HUES64 (cell line): ENCODE results near the gene WDR90.
A peak's percentile ranks its signal among the peaks of the same experiment; 100 is the strongest.

Experiments used
- H3K27ac ChIP-seq: 2 replicates; pipeline ENCODE4 v1.7.0; 2013; ENCODE audit warnings: low read depth, low read length, inconsistent platforms
- H3K27me3 ChIP-seq: 2 replicates; pipeline ENCODE4 v1.6.1; 2013; ENCODE audit warnings: mild to moderate bottlenecking, low read length; ENCODE audit not compliant: insufficient read depth
- H3K36me3 ChIP-seq: 2 replicates; pipeline ENCODE4 v1.6.1; 2013; ENCODE audit warnings: mild to moderate bottlenecking, low read length; ENCODE audit not compliant: insufficient read depth
- H3K4me1 ChIP-seq: 2 replicates; pipeline ENCODE4 v1.6.1; 2013; ENCODE audit warnings: mild to moderate bottlenecking, low read length, moderate library complexity; ENCODE audit not compliant: insufficient read depth
- H3K4me3 ChIP-seq: 2 replicates; pipeline ENCODE4 v1.5.1; 2013; ENCODE audit warnings: mild to moderate bottlenecking, low read length, moderate library complexity
- H3K9ac ChIP-seq: 2 replicates; pipeline ENCODE4 v1.6.1; 2013; ENCODE audit warnings: mild to moderate bottlenecking, low read depth, low read length
- H3K9me3 ChIP-seq: 2 replicates; pipeline ENCODE4 v1.6.1; 2013; ENCODE audit warnings: low read depth, low read length; ENCODE audit not compliant: insufficient read depth
- WGBS: fragments of 150-250, 120-280 bp; methylation state at CpG from one replicate; pipeline ENCODE4 v1.1.7; 2013; ENCODE audit warnings: missing lambda C conversion rate; 5-methylcytosine and 5-hydroxymethylcytosine counted together

The WDR90 gene

DNA sequence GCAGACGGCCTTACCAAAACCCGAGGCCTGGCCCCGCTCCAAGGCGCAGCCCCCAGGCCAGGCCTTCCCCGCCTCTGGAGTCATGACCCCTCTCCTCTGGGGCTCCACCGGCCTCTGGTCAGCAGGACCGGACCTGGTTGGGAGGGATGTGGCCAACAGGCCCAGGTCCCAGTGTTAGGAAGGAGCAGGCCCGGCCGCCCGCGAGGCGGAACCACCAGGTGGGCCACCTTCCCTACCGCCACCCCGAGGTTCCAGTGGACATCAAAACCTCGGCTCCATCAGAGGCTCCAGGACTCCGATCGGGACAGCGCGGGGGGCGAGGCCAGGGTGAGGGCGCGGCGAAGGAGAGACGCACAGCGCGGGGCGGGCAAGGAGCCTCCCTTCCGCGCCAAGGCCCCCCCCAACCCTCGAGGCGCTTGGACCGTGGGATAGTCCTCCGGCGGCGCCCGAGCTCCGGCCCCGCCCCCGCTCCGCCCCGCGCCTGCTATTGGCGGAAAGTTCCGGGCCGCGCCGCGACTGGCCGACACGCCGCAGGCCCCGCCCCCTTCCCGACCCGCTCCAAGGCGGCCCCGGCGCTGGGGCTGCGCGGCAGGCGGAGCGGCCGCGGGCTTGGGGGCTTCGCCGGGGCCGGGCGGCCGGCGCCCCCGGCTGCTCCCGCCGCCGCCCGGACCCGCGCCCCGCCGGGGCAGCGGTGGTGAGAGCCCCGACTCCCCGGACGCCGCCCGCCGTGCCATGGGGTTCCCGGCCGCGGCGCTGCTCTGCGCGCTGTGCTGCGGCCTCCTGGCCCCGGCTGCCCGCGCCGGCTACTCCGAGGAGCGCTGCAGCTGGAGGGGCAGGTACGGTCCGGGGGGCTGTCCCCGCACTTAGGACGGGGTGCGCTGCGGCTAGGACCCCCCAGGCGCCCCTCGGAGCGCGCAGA lies 65.7 kb downstream of the WDR90 start, which contains the start of gene METRN:
METRN (plus strand) TSS at position 561 of the 919 bp plus-strand sequence; CDS start at position 733, 172 bp downstream.
- Histone ChIP-seq H3K36me3 (no peaks in the 10 kb centered on the region), H3K4me3 (peak within 1 kb of the TSS; percentile 66), H3K4me1 (peaks cover 13% of the 10 kb centered on the region; the same call in 1 of the 2 replicates), H3K9ac (peak within 1 kb of the TSS; percentile 57), H3K9me3 (no peaks in the 10 kb centered on the region), H3K27ac (no peak within 1 kb of the TSS), H3K27me3 (peaks cover 53% of the 10 kb centered on the region)
- WGBS = 9% methylated on average over 108 of the region's 108 CpGs

DNA sequence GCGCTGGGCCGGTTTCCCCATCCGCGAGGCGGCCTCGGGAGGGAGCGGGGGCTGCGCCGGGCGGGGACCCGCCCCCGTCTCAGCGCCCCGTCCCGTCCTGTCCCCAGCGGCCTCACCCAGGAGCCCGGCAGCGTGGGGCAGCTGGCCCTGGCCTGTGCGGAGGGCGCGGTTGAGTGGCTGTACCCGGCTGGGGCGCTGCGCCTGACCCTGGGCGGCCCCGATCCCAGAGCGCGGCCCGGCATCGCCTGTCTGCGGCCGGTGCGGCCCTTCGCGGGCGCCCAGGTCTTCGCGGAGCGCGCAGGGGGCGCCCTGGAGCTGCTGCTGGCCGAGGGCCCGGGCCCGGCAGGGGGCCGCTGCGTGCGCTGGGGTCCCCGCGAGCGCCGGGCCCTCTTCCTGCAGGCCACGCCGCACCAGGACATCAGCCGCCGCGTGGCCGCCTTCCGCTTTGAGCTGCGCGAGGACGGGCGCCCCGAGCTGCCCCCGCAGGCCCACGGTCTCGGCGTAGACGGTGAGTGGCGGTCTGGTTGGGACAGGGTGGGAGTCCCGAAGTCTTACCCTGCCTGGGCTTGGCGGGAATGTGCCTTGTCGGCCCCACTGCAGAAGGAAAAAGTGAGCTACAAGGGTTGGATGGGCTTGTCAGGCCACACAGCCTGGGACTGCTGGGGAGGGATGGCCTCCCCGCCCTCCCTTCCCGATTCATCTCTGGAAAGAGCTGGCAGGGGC lies 66.5 kb downstream of the WDR90 start:
- WGBS = 4% methylated on average over 74 of the region's 74 CpGs
- Histone ChIP-seq H3K27ac (no peak overlapping the region), H3K9ac (peak overlapping the region; percentile 57), H3K36me3 (no peaks in the 10 kb centered on the region), H3K9me3 (no peaks in the 10 kb centered on the region), H3K27me3 (peaks cover 46% of the 10 kb centered on the region), H3K4me3 (peak overlapping the region; percentile 66), H3K4me1 (peaks cover 18% of the 10 kb centered on the region; the same call in 1 of the 2 replicates)

DNA sequence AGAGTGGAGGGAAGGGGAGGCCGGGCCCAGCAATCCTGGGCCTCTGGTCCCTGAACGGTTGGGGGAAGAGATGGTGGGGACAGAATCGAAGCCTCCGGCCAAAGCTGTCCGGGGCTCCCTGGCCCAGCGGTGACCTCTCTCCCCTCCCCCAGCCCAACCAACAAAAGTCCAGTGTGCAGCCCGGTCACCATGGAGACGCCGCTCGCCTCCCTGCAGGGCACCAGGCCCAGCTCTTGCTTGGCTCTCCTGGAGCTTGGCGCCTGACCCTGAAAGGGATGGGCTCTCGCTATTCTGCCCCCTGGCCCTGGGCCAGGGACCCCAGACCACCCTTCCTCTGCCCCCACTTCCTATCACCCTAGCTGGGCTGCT lies 67.0 kb downstream of the WDR90 start:
- Histone ChIP-seq H3K27me3 (peaks cover 40% of the 10 kb centered on the region), H3K9ac (0 out of 2 replicates have a peak overlapping the region, but pooled peaks have one; percentile 37), H3K4me1 (peaks cover 18% of the 10 kb centered on the region; the same call in 1 of the 2 replicates), H3K36me3 (no peaks in the 10 kb centered on the region), H3K4me3 (peak overlapping the region; percentile 66), H3K9me3 (no peaks in the 10 kb centered on the region), H3K27ac (no peak overlapping the region)
- 14% methylated on average over 11 of the region's 12 CpGs for WGBS

- H3K9me3 ChIP-seq = no peaks in the 10 kb centered on the region
- H3K4me3 ChIP-seq = peak overlapping the region; percentile 66; the same call in 1 of the 2 replicates
- H3K36me3 ChIP-seq = no peaks in the 10 kb centered on the region
- 89% methylated on average over 29 of the region's 29 CpGs for WGBS
- H3K27ac ChIP-seq = no peak overlapping the region
- H3K4me1 ChIP-seq = peaks cover 18% of the 10 kb centered on the region; the same call in 1 of the 2 replicates
- H3K27me3 ChIP-seq = peaks cover 38% of the 10 kb centered on the region
- H3K9ac ChIP-seq = no peak overlapping the region
Observed at GRCh38 chr16:716768-717325, 67.7 kb downstream of the WDR90 start.
